HG02981 (cell line): ENCODE data around the gene CACNA1D.

Source experiments
- ATAC-seq: cut with Tn5 transposase; IDR thresholded peaks from one replicate; pipeline ENCODE4 v1.9.1; 2021; ENCODE audit warnings: mild to moderate bottlenecking, moderate library complexity; ENCODE audit not compliant: unreplicated experiment

Gene CACNA1D

GRCh38 chr3:53495146-53495519, 722 bp downstream of the CACNA1D start:
- no peak for ATAC-seq

DNA sequence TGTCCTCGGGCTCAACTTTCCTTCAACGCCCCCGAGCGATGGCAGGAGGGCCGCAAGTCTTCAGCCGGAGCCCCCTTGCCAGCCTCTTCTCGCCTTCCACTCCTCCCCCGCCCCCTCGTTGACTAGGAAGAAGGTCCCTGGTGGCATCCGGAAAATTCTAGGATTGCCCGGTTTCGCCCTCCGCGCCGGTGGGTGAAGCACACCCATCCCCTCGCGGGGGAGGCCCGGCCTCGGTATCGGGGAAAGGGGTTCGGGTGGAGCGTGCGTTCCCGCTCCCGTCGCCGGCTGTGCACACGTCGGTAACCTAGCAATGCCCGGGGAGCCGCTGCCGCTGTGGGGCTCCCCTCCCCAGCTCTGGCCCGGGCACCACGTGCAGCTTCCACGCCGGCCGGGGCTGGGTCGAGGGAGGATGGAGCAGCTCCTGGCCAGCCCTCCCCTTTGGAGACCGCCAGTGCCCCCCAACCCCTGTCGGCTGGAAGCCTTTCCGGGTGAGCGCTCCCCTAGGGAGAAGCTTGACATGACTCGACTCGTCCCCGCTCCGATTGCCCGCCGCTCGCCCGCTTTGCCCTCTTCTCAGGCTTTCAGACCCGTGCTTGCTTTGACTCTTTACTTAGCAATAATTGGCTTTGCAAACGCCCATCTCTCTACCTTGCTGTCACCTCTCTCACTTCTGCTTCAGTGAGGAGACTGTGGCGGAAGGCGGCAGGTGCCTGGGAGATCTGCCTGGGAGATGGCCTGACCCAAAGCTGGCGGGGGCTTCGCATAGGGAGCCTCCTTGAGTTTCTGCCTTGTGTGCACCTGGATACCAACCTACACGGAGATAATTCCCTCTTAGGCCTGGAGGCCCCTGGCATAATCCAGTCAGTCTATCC, 1.3 kb downstream of the CACNA1D start:
- ATAC-seq, result no peak

- ATAC-seq, result no peak
These were observed 1.9 kb downstream of the CACNA1D start for GRCh38 chr3:53496392-53496670.

- ATAC-seq, result no peak
These were observed 2.6 kb downstream of the CACNA1D start for GRCh38 chr3:53496984-53497383.

- no peak for ATAC-seq
These were observed 4.6 kb downstream of the CACNA1D start for GRCh38 chr3:53498806-53499641.

- no peak for ATAC-seq
These were observed 5.9 kb downstream of the CACNA1D start for GRCh38 chr3:53500165-53500777.

GRCh38 chr3:53501178-53501577, 6.8 kb downstream of the CACNA1D start:
- no peak for ATAC-seq

- no peak for ATAC-seq
These were observed 8.3 kb downstream of the CACNA1D start for GRCh38 chr3:53502737-53503136.

DNA sequence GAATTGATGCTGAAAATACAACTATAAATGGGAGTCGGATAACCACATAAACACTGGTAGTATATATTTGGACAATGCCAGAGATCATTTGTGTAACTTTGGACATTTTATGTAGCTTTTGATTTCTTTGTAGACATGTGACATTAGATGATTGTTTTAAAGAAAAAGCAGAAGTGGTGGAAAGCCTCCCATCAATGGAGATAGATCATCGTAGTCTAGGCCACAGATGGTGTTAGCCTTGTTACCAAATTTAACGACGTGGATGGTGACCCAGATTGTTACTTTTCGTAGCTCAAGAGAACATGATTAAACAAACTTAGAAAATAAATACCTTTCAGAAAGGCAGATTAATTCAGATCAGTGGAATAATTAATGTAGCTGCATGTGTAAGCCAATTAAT, 8.8 kb downstream of the CACNA1D start:
- ATAC-seq, result no peak

GRCh38 chr3:53506110-53506762, 11.8 kb downstream of the CACNA1D start:
- no peak for ATAC-seq

- ATAC-seq, result no peak
These were observed 12.3 kb downstream of the CACNA1D start for GRCh38 chr3:53506763-53507145.

- no peak for ATAC-seq
These were observed 15.1 kb downstream of the CACNA1D start for GRCh38 chr3:53509494-53509893.

- ATAC-seq, result no peak
These were observed 16.1 kb downstream of the CACNA1D start for GRCh38 chr3:53510508-53510907.

GRCh38 chr3:53511246-53511645, 16.8 kb downstream of the CACNA1D start:
- no peak for ATAC-seq

DNA sequence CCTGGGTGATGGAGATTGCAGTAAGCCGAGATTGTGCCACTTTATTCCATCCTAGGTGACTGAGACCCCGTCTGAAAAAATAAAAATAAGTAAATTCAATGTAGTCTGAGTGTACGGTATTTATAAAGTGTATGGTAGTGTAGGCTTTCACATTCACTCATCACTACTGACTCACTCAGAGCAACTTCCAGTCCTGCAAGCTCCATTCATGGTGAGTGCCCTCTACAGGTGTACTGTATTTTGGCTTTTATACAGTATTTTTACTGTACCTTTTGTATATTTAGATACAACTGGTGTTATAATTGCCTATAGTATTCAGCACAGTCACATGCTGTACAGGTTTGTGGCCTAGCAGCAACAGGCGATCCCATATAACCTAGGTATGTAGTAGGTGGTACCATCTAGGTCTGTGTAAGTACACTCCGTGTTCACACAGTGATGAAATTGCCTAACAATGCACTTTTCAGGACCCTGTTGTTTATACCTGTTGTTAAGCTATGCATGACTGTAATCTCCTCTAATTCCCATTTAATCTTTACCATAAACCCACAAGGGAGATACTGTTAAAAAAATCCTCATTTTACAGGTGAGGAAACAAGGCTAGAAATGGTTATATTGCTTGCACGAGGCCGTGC, 19.3 kb downstream of the CACNA1D start:
- no peak for ATAC-seq

DNA sequence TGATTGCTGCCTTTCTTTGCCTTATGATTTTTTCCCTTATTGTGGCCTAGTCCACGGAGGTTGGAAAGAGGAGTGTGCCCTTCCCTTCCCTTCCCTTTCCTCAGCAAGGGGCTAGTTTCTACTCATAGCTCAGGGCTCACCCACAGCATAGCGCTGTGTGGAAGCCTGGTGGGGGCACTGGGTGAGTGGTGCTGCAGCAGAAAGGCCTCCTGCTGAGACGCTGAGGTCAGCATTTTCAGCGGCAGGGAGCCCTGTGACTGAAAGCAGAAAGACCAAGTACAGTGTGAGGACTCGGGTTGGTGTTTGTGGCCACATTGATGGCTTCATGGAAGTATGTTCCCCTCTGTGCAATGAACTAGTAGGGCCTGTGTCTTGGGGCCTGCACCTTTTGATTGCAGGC, 21.9 kb downstream of the CACNA1D start:
- ATAC-seq, result no peak

- ATAC-seq, result no peak
These were observed 24.1 kb downstream of the CACNA1D start for GRCh38 chr3:53518495-53518981.

GRCh38 chr3:53519065-53519709, 24.8 kb downstream of the CACNA1D start:
- no peak for ATAC-seq

- ATAC-seq, result no peak
These were observed 28.9 kb downstream of the CACNA1D start for GRCh38 chr3:53523346-53523745.

DNA sequence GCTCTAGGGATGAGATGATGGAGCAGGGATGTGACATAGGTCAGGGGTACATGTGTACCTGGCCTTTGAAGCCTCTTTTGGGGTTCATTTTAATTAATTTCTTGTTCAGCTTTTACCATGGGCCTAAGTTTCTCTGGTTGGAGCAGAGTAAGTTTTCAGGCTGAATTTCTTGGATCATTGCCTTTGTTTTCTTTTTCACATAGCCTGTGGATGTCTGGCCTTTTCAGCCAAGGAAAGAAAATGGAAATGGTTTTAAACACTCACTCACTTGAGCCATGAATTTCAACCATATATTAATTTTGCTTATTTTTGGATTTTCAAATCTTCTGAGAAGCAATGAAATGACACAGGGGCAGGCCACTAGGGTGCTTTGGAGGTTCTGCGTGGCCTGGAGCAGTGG, 30.2 kb downstream of the CACNA1D start:
- ATAC-seq, result no peak
